ENCODE measurements around the gene SDR42E2.

- TF ChIP-seq KLF7 (tag by site-specific recombination; IDR thresholded peaks at IDR 0.05; ENCODE audit: borderline replicate concordance) (no peak), REST (tag by site-specific recombination; IDR thresholded peaks at IDR 0.05) (no peak), ZNF214 (tag by site-specific recombination; IDR thresholded peaks at IDR 0.05; ENCODE audit: borderline replicate concordance) (no peak), ZNF843 (tag by site-specific recombination; IDR thresholded peaks at IDR 0.05) (no peak), ZNF501 (tag by site-specific recombination; IDR thresholded peaks at IDR 0.05) (no peak)
- TF ChIP-seq, protein P1, sequence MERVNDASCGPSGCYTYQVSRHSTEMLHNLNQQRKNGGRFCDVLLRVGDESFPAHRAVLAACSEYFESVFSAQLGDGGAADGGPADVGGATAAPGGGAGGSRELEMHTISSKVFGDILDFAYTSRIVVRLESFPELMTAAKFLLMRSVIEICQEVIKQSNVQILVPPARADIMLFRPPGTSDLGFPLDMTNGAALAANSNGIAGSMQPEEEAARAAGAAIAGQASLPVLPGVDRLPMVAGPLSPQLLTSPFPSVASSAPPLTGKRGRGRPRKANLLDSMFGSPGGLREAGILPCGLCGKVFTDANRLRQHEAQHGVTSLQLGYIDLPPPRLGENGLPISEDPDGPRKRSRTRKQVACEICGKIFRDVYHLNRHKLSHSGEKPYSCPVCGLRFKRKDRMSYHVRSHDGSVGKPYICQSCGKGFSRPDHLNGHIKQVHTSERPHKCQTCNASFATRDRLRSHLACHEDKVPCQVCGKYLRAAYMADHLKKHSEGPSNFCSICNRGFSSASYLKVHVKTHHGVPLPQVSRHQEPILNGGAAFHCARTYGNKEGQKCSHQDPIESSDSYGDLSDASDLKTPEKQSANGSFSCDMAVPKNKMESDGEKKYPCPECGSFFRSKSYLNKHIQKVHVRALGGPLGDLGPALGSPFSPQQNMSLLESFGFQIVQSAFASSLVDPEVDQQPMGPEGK (tag by site-specific recombination; IDR thresholded peaks at IDR 0.05): no peak
Measured at GRCh38 chr16:22163806-22164205, 1.5 kb downstream of the SDR42E2 start.

All from HEK293 (cell line).